AG09309 (cell line): ENCODE measurements around the gene DIP2C.

Experiments used
- DNase-seq: peaks from one replicate; pipeline ENCODE4 v3.0.0-alpha.2; 2010; ENCODE audit warnings: low read depth
- H3K4me3 ChIP-seq: 2 replicates; pipeline ENCODE4 v1.5.1; 2011; ENCODE audit warnings: mild to moderate bottlenecking, low read depth, low read length, moderate library complexity; ENCODE audit not compliant: control insufficient read depth
- TF ChIP-seq, protein P1 (sequence below): IDR thresholded peaks from 2 replicates; pipeline ENCODE4 v1.5.1; 2011; ENCODE audit warnings: mild to moderate bottlenecking, low read depth, low read length, inconsistent platforms; ENCODE audit not compliant: insufficient read depth, control insufficient read depth; ENCODE audit errors: missing control alignments

The DIP2C gene

DNA sequence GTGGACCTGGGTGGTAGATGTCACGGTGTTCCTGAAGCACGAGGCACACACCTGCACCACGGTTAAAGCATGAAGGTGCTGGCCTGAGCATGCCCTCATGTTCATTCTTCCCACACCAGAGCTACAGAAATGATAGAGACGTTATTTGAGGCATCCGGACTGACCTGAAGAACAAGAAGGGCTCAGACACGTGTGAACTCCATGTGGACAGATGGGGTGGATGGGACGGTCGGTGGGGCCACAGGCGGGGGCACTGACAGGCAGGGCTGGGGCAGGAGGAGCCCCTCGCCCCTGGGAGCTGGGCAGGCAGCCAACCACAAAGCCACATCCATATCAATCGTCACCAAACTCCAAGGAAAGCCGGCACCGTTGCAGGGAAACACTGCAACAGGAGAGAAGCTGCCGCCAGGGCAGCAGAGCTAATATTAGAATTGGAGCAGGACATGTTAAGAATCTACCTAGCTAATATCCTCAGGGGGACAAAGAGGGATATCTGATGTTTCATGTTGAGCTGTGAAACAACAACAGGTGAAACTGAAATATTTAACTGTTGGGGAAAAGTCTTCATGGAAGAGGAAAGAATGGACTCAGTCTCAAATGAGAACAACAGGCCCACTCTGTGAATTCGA is 37.8 kb upstream of the DIP2C start:
- TF ChIP-seq, protein P1, sequence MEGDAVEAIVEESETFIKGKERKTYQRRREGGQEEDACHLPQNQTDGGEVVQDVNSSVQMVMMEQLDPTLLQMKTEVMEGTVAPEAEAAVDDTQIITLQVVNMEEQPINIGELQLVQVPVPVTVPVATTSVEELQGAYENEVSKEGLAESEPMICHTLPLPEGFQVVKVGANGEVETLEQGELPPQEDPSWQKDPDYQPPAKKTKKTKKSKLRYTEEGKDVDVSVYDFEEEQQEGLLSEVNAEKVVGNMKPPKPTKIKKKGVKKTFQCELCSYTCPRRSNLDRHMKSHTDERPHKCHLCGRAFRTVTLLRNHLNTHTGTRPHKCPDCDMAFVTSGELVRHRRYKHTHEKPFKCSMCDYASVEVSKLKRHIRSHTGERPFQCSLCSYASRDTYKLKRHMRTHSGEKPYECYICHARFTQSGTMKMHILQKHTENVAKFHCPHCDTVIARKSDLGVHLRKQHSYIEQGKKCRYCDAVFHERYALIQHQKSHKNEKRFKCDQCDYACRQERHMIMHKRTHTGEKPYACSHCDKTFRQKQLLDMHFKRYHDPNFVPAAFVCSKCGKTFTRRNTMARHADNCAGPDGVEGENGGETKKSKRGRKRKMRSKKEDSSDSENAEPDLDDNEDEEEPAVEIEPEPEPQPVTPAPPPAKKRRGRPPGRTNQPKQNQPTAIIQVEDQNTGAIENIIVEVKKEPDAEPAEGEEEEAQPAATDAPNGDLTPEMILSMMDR, result no peak
- no peak for DNase-seq
- H3K4me3 ChIP-seq, result no peak overlapping the region

DNA sequence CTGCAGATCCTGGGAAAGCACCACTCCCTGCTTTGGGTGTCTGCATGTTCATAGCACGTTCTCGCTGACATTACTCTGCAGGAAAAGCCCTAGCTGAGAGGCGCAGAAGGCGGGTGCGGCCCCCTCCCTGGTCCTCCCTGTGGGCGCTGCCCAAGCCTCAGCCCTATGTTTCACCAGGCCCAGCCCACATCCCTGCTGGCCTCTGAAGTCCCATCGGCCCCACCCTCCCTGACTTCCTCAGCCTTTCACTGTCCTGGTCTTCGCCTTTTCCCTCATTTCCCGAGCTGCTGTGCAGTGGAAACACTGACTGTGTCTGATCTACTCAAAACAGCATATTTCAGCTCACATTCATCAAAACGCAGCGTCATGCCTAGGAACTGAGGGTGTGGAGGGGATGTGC is 36.3 kb upstream of the DIP2C start:
- DNase-seq, result no peak
- no peak overlapping the region for H3K4me3 ChIP-seq
- TF ChIP-seq, protein P1, result no peak

DNA sequence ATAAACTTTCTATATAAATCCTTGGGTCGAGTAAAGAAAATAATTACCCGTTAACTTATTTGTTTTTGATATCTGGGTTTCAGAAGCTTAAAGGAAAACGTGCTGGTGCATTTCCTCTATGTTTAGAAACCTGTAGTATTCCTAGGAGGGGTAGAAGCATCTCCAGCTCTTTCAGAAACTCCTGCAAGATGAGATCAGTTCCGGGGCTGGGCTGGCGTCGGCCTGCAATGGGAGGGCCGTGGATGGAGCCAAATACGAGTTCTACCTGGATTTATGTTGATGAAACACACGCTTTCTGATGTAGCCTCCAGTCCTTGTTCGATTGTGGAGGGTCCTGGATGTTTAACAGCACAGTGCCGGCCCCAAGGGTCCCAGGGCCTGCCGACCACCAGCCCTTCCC is 35.8 kb upstream of the DIP2C start:
- TF ChIP-seq, protein P1, result no peak
- no peak overlapping the region for H3K4me3 ChIP-seq
- DNase-seq, result no peak

DNA sequence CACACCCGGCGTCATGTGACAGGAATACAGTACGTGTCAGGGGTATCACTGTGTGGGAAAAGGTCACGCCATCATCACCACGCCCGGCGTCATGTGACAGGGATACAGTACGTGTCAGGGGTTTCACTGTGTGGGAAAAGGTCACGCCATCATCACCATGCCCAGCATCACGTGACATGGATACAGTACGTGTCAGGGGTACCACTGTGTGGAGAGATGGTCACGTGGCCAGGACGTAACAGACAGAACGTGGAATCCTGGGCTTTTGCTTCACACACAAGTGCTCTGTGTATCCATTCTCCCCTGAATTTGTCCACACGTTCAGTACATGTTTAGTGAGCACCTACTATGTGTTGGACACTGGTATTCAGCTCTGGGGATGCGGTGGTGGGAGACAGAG is 34.5 kb upstream of the DIP2C start:
- no peak overlapping the region for H3K4me3 ChIP-seq
- TF ChIP-seq, protein P1, result no peak
- no peak for DNase-seq

DNA sequence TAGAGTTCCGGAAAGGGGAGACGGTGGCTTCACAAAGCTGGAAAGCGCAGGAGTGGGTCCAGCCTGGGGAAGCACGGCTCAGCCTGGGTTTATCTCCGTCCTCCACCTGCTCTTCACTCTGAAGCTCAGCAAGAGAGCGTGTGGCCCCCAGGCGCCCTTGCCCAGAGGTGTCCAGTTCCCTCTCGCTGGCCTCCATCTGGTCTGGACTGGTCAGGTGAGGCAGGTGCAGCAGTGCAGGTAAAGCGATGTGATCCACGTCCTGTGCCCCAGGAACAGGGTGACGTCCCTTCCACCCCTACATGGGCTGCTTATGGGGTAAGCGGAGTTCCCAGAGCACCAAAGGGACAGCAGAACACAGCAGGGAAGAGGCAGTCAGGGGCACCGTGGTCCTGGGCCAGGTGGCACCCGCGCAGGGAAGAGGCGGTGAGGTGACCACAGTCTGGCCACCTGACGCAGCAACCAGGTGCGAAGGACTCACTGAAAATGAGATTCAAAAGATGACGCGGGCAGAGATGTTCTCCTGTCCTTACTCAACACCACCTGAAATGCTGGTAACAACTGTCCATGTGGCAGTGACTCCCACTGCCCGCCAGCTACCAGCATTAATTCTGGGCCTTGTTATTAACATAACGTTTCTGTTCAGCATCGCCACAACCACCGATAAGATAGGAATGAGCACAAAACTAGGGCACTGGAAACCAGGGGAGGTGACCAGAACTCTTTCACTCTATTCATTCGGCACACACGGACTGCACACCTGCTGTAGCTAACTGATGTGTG is 33.0 kb upstream of the DIP2C start:
- DNase-seq, result no peak
- TF ChIP-seq, protein P1, result no peak
- H3K4me3 ChIP-seq, result no peak overlapping the region

DNA sequence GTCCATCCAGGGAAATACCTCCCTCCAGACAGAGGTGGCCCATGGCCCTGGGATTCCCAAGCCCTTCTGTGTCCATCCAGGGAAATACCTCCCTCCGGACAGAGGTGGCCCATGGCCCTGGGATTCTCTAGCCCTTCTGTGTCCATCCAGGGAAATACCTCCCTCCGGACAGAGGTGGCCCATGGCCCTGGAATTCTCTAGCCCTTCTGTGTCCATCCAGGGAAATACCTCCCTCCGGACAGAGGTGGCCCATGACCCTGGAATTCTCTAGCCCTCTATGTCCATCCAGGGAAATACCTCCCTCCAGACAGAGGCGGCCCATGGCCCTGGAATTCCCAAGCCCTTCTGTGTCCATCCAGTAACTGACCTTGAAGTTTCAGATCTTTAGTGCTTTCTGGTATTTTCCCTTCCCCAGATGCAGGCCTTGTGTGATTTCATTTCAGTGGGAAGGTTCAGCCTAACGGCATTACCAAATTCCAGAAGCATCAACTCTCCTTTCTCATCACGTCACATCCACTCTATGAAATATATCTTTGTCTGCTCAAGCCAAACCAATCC is 28.8 kb upstream of the DIP2C start:
- H3K4me3 ChIP-seq, result no peak overlapping the region
- DNase-seq, result no peak
- TF ChIP-seq, protein P1, result no peak

DNA sequence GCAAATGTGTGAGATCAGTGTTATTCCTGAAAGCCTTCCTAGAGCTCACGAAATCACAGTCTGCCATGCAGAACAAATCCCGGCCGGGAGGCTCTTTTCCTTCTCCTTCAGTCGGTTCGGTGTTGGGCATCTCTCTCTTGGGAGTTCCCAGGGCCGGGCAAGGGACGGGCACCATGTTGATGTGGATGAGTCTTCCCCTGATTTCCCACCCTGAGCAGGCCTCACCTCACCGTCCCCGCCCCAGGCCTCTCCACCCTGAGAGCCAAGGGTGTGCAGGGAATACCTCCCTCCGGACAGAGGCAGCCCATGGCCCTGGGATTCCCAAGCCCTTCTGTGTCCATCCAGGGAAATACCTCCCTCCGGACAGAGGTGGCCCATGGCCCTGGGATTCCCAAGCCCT is 28.0 kb upstream of the DIP2C start:
- no peak overlapping the region for H3K4me3 ChIP-seq
- TF ChIP-seq, protein P1, result no peak
- no peak for DNase-seq
